PC-9 (cell line): ENCODE data around the gene YIPF1. TPM values are rescaled to one million over a fixed set of nuclear protein-coding genes. Genes with fewer than 3 reads are reported as not detected.

Experiments used
- BruUV-seq: library from RNA; stranded (reverse); fragments of 400-500 nt; replicated peaks from 2 replicates; lab custom pipeline; 2021; lab: Mats Ljungman, UMichigan
- CTCF ChIA-PET: fragments of 300-600 bp; sonication (Branson Sonifier 250); formaldehyde crosslinking; loops from one replicate; lab custom pipeline; 2022; ENCODE audit warnings: antibody characterized with exemption; lab: Charles Lee
- POLR2A ChIA-PET: fragments of 300-600 bp; sonication (Branson Sonifier 250); formaldehyde crosslinking; loops from one replicate; lab custom pipeline; 2022; ENCODE audit warnings: antibody characterized with exemption; ENCODE audit not compliant: unreplicated experiment; lab: Charles Lee
- DNase-seq, 2 experiments: peaks; one replicate each; pipeline versions ENCODE4 v3.0.0 to v3.0.0-alpha.2; 2015 to 2022; ENCODE audit warnings: mixed read lengths in 1 of 2
- H2AFZ ChIP-seq: fragments of 200-600 bp; sonication (generic); 2 replicates; pipeline ENCODE4 v1.8.1; 2017; ENCODE audit warnings: antibody characterized with exemption
- H3F3A ChIP-seq: fragments of 200-600 bp; sonication (generic); 2 replicates; pipeline ENCODE4 v1.8.1; 2017; ENCODE audit warnings: antibody characterized with exemption, mild to moderate bottlenecking, low read depth; ENCODE audit not compliant: insufficient read depth
- H3K27ac ChIP-seq: fragments of 200-600 bp; sonication (generic); 2 replicates; pipeline ENCODE4 v1.6.1; 2016; ENCODE audit warnings: mixed run types
- H3K27me3 ChIP-seq: fragments of 200-600 bp; sonication (generic); 2 replicates; pipeline ENCODE4 v1.6.1; 2016; ENCODE audit warnings: low read depth, mixed run types; ENCODE audit not compliant: insufficient read depth
- H3K36me3 ChIP-seq: fragments of 200-600 bp; sonication (generic); 2 replicates; pipeline ENCODE4 v1.6.1; 2016; ENCODE audit warnings: low read depth, mixed run types
- H3K4me1 ChIP-seq: fragments of 200-600 bp; sonication (generic); replicated peaks from 2 replicates; pipeline ENCODE4 v1.6.1; 2016; ENCODE audit warnings: mixed run types; ENCODE audit not compliant: insufficient read depth
- H3K4me2 ChIP-seq: fragments of 200-600 bp; sonication (generic); 2 replicates; pipeline ENCODE4 v1.6.1; 2017; ENCODE audit warnings: mixed run types
- H3K4me3 ChIP-seq: fragments of 200-600 bp; sonication (generic); 2 replicates; pipeline ENCODE4 v1.6.1; 2016; ENCODE audit warnings: mixed run types
- H3K79me2 ChIP-seq: fragments of 200-600 bp; sonication (generic); 2 replicates; pipeline ENCODE4 v1.6.1; 2017; ENCODE audit warnings: low read depth, mixed run types
- H3K9me2 ChIP-seq: fragments of 200-600 bp; sonication (generic); 2 replicates; pipeline ENCODE4 v1.8.1; 2017; ENCODE audit warnings: mild to moderate bottlenecking; ENCODE audit not compliant: insufficient read depth
- H3K9me3 ChIP-seq: fragments of 200-600 bp; sonication (generic); 2 replicates; pipeline ENCODE4 v1.8.1; 2016; ENCODE audit warnings: low read depth; ENCODE audit not compliant: insufficient read depth
- H4K20me1 ChIP-seq: fragments of 200-600 bp; sonication (generic); 2 replicates; pipeline ENCODE4 v1.8.1; 2017; ENCODE audit not compliant: insufficient read depth
- CTCF ChIP-seq: fragments of 200-600 bp; sonication (generic); conservative IDR thresholded peaks from 2 replicates; pipeline ENCODE4 v1.6.1; 2017; ENCODE audit warnings: mixed run types, antibody characterized with exemption, mild to moderate bottlenecking, moderate library complexity
- EZH2 ChIP-seq: fragments of 200-600 bp; sonication (generic); IDR thresholded peaks from 2 replicates; pipeline ENCODE4 v1.8.0; 2017; ENCODE audit warnings: antibody characterized with exemption, low read depth
- intact Hi-C: fragments of 100-400 bp; cut with micrococcal nuclease; formaldehyde crosslinking; loops from one replicate; pipeline ENCODE4 v1.10.0; 2022; ENCODE audit not compliant: unreplicated experiment
- total RNA-seq: library from RNA; stranded (reverse); gene quantifications from 2 replicates; pipeline ENCODE4 v1.2.3, GENCODE V29; 2021

YIPF1 gene
- total RNA-seq, 1 experiment from 2014 or later, result 23.3 TPM

GRCh38 chr1:53807916-53808315 is 81.7 kb downstream of the YIPF1 start:
- H2AFZ ChIP-seq, result no peak overlapping the region
- ChIA-PET POLR2A (no interaction called here), CTCF (no interaction called here)
- H3F3A ChIP-seq, result peaks cover 31% of the 10 kb centered on the region
- no peaks in the 10 kb centered on the region; the same call in 1 of the 2 replicates for H4K20me1 ChIP-seq
- TF ChIP-seq EZH2 (no peak), CTCF (no peak)
- peak overlapping the region; percentile 70 for H3K27ac ChIP-seq
- peaks cover 13% of the 10 kb centered on the region for H3K36me3 ChIP-seq
- intact Hi-C loops, result no loop called here
- no peaks in the 10 kb centered on the region for H3K9me3 ChIP-seq
- H3K4me3 ChIP-seq, result no peak overlapping the region
- no peaks in the 10 kb centered on the region for H3K27me3 ChIP-seq
- H3K9me2 ChIP-seq, result no peaks in the 10 kb centered on the region
- no TSS peak for BruUV-seq
- no peak for DNase-seq
- H3K4me1 ChIP-seq, result peaks cover 44% of the 10 kb centered on the region
- H3K4me2 ChIP-seq, result no peak overlapping the region
- H3K79me2 ChIP-seq, result peaks cover 19% of the 10 kb centered on the region; the same call in 1 of the 2 replicates

GRCh38 chr1:53804791-53805505 is 84.6 kb downstream of the YIPF1 start:
- Histone ChIP-seq H2AFZ (no peak overlapping the region), H3K79me2 (peaks cover 2% of the 10 kb centered on the region; the same call in 1 of the 2 replicates), H3K27ac (no peak overlapping the region), H3K4me1 (peaks cover 18% of the 10 kb centered on the region), H3K27me3 (no peaks in the 10 kb centered on the region), H3K9me2 (no peaks in the 10 kb centered on the region), H4K20me1 (no peaks in the 10 kb centered on the region; the same call in 1 of the 2 replicates), H3F3A (peaks cover 10% of the 10 kb centered on the region; the same call in 1 of the 2 replicates), H3K4me2 (no peak overlapping the region), H3K4me3 (no peak overlapping the region), H3K9me3 (no peaks in the 10 kb centered on the region), H3K36me3 (peaks cover 20% of the 10 kb centered on the region; the same call in 1 of the 2 replicates)
- BruUV-seq, result no TSS peak
- intact Hi-C loops, result no loop called here
- POLR2A ChIA-PET, result no interaction called here
- DNase-seq, result no peak
- CTCF ChIA-PET, result interaction anchor here (0.7 kb wide), 1 partner anchor 21 kb away, joined by 3 read pairs; no protein-coding TSS in a partner anchor
- no peak for TF ChIP-seq CTCF
- TF ChIP-seq EZH2, result no peak

GRCh38 chr1:53804181-53804580 is 85.4 kb downstream of the YIPF1 start:
- H3K79me2 ChIP-seq, result no peaks in the 10 kb centered on the region; the same call in 1 of the 2 replicates
- DNase-seq, result no peak
- H3K27ac ChIP-seq, result no peak overlapping the region
- POLR2A ChIA-PET, result interaction anchor here (0.6 kb wide), 1 partner anchor 140 kb away, joined by 6 read pairs; no protein-coding TSS in a partner anchor
- H3K4me2 ChIP-seq, result no peak overlapping the region
- H3K4me1 ChIP-seq, result peaks cover 10% of the 10 kb centered on the region
- no peaks in the 10 kb centered on the region for H3K9me3 ChIP-seq
- H4K20me1 ChIP-seq, result no peaks in the 10 kb centered on the region; the same call in 1 of the 2 replicates
- TF ChIP-seq CTCF (no peak), EZH2 (no peak)
- BruUV-seq, result no TSS peak
- no peaks in the 10 kb centered on the region for H3K9me2 ChIP-seq
- no peak overlapping the region for H2AFZ ChIP-seq
- no peaks in the 10 kb centered on the region for H3K27me3 ChIP-seq
- intact Hi-C loops, result no loop called here
- H3K4me3 ChIP-seq, result no peak overlapping the region
- CTCF ChIA-PET, result no interaction called here
- peaks cover 20% of the 10 kb centered on the region; the same call in 1 of the 2 replicates for H3K36me3 ChIP-seq
- H3F3A ChIP-seq, result peaks cover 6% of the 10 kb centered on the region; the same call in 1 of the 2 replicates

Other genes starting within 250 kb of the YIPF1 start
- gene GLIS1, start 150.6 kb downstream of the YIPF1 start, total RNA-seq, result not detected in 2 replicates
- gene NDC1, start 51.5 kb downstream of the YIPF1 start, total RNA-seq, result 29.7 and 47.6 TPM in 2 replicates
- gene DIO1, start 4.4 kb upstream of the YIPF1 start, total RNA-seq, result not detected in 2 replicates
- 98.8 and 128 TPM in 2 replicates for gene IFT25, start 55.9 kb upstream of the YIPF1 start, total RNA-seq
- gene LRRC42, start 56.6 kb upstream of the YIPF1 start, total RNA-seq, result 78.7 and 82.7 TPM in 2 replicates
- gene LDLRAD1, start 128.4 kb upstream of the YIPF1 start, total RNA-seq, result 1.6 TPM in 2 replicates
- gene TMEM59, start 163.4 kb upstream of the YIPF1 start, total RNA-seq, result 239 and 287 TPM in 2 replicates
- 8.8 and 11.5 TPM in 2 replicates for gene TCEANC2, start 163.8 kb upstream of the YIPF1 start, total RNA-seq